NCI-H1436 treated with DMSO at 0.1 percent for 48 hours (cell line): ENCODE results near the gene UBA5.

Experiments
- DNase-seq: peaks from one replicate; lab custom pipeline; 2025; lab: John Stamatoyannopoulos, UW

Gene UBA5

GRCh38 chr3:132720228-132720627 lies 60.1 kb downstream of the UBA5 start:
- no peak for DNase-seq

- DNase-seq = no peak
These were observed 61.5 kb downstream of the UBA5 start for GRCh38 chr3:132721479-132722164.

- peak; percentile 50 for DNase-seq
These were observed 62.3 kb downstream of the UBA5 start, which contains the start of gene NPHP3 for GRCh38 chr3:132722165-132723023. NPHP3 (minus strand) TSS chr3:132722409; CDS start chr3:132722355, 54 bp downstream.

GRCh38 chr3:132723024-132723950 lies 63.2 kb downstream of the UBA5 start:
- DNase-seq = no peak

GRCh38 chr3:132726341-132726823 lies 66.3 kb downstream of the UBA5 start:
- peak; percentile 62 for DNase-seq
